Activated T-cell treated with anti-CD3 and anti-CD28 coated beads, Interleukin-2, amount 50 U/mL, for 72 hours (primary cell): Measurements from ENCODE around the gene CEP128. TPM values are rescaled to one million over a fixed set of nuclear protein-coding genes. Genes with fewer than 3 reads are reported as not detected.
A peak's percentile ranks its signal among the peaks of the same experiment; 100 is the strongest.

ENCODE experiments used
- ATAC-seq, 2 donors: fragments of 150-1000 bp; cut with Tn5 transposase; replicated peaks in 1 of 2; 2 replicates each; pipeline ENCODE4 v1.10.0; 2021; ENCODE audit warnings: moderate library complexity in 2 of 2, mild to moderate bottlenecking in 1 of 2
- DNase-seq, 2 donors: peaks; one replicate each; pipeline ENCODE4 v3.0.0; 2021 to 2022; ENCODE audit warnings: mixed read lengths in 1 of 2
- H3K27ac Mint-ChIP-seq: one replicate; pipeline ENCODE4 v1.8.0; 2022; ENCODE audit warnings: mild to moderate bottlenecking, moderate library complexity, mixed read lengths
- H3K27me3 Mint-ChIP-seq: one replicate; pipeline ENCODE4 v1.8.0; 2022; ENCODE audit warnings: low read depth, mixed read lengths
- H3K36me3 Mint-ChIP-seq, 2 donors: one replicate each; pipeline ENCODE4 v1.8.0; 2022; ENCODE audit warnings: mixed read lengths in 2 of 2, mild to moderate bottlenecking in 1 of 2; ENCODE audit not compliant: insufficient read depth in 2 of 2
- H3K4me1 Mint-ChIP-seq: one replicate; pipeline ENCODE4 v1.8.0; 2022; ENCODE audit warnings: low read depth, mixed read lengths
- H3K4me3 Mint-ChIP-seq, 2 donors: one replicate each; pipeline ENCODE4 v1.8.0; 2022; ENCODE audit warnings: mild to moderate bottlenecking in 2 of 2, mixed read lengths in 2 of 2, moderate library complexity in 2 of 2
- H3K9me3 Mint-ChIP-seq, 2 donors: one replicate each; pipeline ENCODE4 v1.8.0; 2022; ENCODE audit warnings: mixed read lengths in 2 of 2
- total RNA-seq, 2 donors: library from RNA; stranded (reverse); gene quantifications; one replicate each; pipeline ENCODE4 v1.2.3, GENCODE V29; 2022

CEP128 gene
- total RNA-seq, 2 donors from 2014 or later = 14.2 to 16.9 TPM

DNA sequence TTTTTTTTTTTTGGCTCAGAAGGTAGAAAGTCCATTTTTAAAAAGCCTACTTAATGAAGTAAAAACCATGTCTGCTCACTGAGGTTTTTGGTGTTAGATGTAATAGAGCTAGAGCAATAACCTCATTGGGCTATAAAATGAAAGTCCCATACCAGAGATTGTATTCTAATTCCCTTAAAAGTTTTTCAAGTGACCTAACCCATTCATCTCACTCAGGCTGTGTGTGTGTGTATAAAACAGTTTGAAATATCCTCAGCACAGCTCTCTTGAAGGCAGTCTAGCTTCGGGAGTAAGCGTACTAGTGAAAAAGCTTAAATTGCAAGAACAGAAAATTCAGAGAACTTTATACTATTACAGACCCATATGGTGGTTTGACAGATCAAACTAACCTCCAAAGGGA is 313.8 kb downstream of the CEP128 start:
- no peak for DNase-seq
- Mint-ChIP-seq H3K4me3 (no peak overlapping the region), H3K27me3 (no peaks in the 10 kb centered on the region), H3K4me1 (no peaks in the 10 kb centered on the region), H3K27ac (no peak overlapping the region), H3K9me3 (peaks cover 3 to 9% of the 10 kb centered on the region in 2 donors), H3K36me3 (peaks cover 1 to 5% of the 10 kb centered on the region in 2 donors)
- no peak for ATAC-seq

GRCh38 chr14:80624581-80624980 is 317.0 kb downstream of the CEP128 start:
- H3K4me1 Mint-ChIP-seq = no peaks in the 10 kb centered on the region
- H3K27ac Mint-ChIP-seq = no peak overlapping the region
- peaks cover 3 to 9% of the 10 kb centered on the region in 2 donors for H3K9me3 Mint-ChIP-seq
- no peaks in the 10 kb centered on the region for H3K27me3 Mint-ChIP-seq
- no peak for ATAC-seq
- H3K4me3 Mint-ChIP-seq = no peak overlapping the region
- DNase-seq = no peak
- H3K36me3 Mint-ChIP-seq = peaks cover 1 to 5% of the 10 kb centered on the region in 2 donors

- Mint-ChIP-seq H3K4me3 (no peak overlapping the region), H3K27me3 (no peaks in the 10 kb centered on the region), H3K27ac (no peak overlapping the region), H3K36me3 (peaks cover 1 to 5% of the 10 kb centered on the region in 2 donors), H3K4me1 (no peaks in the 10 kb centered on the region), H3K9me3 (peaks cover 3 to 7% of the 10 kb centered on the region in 2 donors)
- no peak for ATAC-seq
- no peak for DNase-seq
These were observed 319.8 kb downstream of the CEP128 start for GRCh38 chr14:80621701-80622100.

DNA sequence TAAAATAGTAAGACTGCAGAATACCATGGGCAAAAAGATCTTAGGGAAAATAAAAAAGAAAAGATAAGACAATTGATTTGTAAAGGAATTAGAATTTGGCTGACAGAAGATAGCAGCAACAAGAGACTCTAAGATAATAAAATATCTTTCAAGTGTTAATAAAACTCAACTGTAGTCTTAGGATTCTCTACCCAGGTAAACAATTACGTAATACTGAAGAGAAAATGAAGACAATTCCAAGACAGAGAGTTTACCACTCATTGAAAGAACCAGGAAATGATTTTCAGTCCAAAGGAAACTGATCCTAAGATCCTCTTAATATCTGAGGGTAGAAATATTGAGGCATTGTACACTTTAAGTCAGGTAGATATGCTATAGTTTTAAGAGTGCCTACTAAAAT is 321.1 kb downstream of the CEP128 start:
- no peaks in the 10 kb centered on the region for H3K27me3 Mint-ChIP-seq
- H3K36me3 Mint-ChIP-seq = peaks cover under 1 to 1% of the 10 kb centered on the region in 2 donors
- ATAC-seq (no peak), DNase-seq (no peak)
- peaks cover 3 to 7% of the 10 kb centered on the region in 2 donors for H3K9me3 Mint-ChIP-seq
- no peaks in the 10 kb centered on the region for H3K4me1 Mint-ChIP-seq
- H3K27ac Mint-ChIP-seq = no peak overlapping the region
- H3K4me3 Mint-ChIP-seq = no peak overlapping the region

DNA sequence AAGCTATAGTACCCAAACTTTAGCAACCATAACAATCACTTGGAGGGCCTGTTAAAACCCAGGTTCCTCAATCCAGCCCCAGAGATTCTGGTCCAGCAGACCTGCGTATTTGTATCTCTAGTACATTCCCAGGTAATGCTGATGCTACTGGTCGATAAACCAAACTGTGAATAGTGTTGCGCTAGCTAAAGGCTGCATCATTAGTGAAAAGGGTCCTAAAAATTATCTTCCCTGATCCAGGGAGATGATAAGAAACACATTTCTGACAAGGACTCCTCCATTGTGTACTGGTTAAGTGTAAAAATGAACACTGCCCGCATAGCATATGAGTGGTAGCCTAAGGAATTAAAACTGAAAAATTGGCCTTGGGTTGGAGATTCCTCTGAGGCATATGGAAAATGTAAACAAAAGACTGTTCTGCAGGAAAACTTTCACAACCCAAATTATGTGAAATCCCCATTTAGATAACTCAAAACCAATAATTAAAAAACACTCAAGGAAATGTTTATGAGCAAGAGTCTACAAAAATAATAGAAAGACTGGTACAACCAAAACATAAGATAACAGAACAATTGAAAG is 322.7 kb downstream of the CEP128 start:
- Mint-ChIP-seq H3K4me3 (no peak overlapping the region), H3K9me3 (peaks cover 0 to under 1% of the 10 kb centered on the region in 2 donors), H3K27me3 (no peaks in the 10 kb centered on the region), H3K36me3 (no peaks in the 10 kb centered on the region), H3K27ac (no peak overlapping the region), H3K4me1 (no peaks in the 10 kb centered on the region)
- ATAC-seq = no peak
- no peak for DNase-seq

DNA sequence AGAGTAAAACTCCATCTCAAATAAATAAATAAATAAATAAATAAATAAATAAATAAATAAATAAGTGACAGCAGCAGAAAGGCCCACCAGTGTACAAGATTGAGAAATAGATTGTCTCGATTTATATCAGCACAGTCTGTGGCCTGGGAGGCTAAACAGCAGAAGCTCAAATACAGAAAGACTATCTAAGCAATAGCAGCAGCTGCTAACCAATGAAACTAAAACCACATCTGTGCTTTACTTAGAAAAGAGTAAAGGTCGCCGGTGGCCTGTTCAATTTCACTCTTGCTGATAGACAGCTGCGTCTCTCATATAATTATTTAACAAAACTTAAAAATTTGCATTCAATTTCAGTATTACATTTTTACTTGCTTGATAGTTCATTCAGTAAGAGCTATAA is 325.7 kb downstream of the CEP128 start:
- H3K4me1 Mint-ChIP-seq = no peaks in the 10 kb centered on the region

GRCh38 chr14:80609055-80609454 is 332.5 kb downstream of the CEP128 start:
- ATAC-seq (no peak), DNase-seq (no peak)
- Mint-ChIP-seq H3K9me3 (no peaks in the 10 kb centered on the region), H3K36me3 (no peaks in the 10 kb centered on the region), H3K27ac (no peak overlapping the region), H3K4me1 (no peaks in the 10 kb centered on the region), H3K27me3 (no peaks in the 10 kb centered on the region), H3K4me3 (no peak overlapping the region)

More for the DNA sequence above, 325.7 kb downstream of the CEP128 start:
- ATAC-seq = no peak
- Mint-ChIP-seq H3K9me3 (no peaks in the 10 kb centered on the region), H3K36me3 (no peaks in the 10 kb centered on the region), H3K4me3 (no peak overlapping the region), H3K27ac (no peak overlapping the region), H3K27me3 (no peaks in the 10 kb centered on the region)
- no peak for DNase-seq

GRCh38 chr14:80608563-80608962 is 333.0 kb downstream of the CEP128 start:
- ATAC-seq (no peak), DNase-seq (no peak)
- H3K9me3 Mint-ChIP-seq = no peaks in the 10 kb centered on the region
- H3K27me3 Mint-ChIP-seq = no peaks in the 10 kb centered on the region
- H3K27ac Mint-ChIP-seq = no peak overlapping the region
- H3K36me3 Mint-ChIP-seq = no peaks in the 10 kb centered on the region
- H3K4me1 Mint-ChIP-seq = no peaks in the 10 kb centered on the region
- H3K4me3 Mint-ChIP-seq = no peak overlapping the region

GRCh38 chr14:80607430-80608190 is 333.9 kb downstream of the CEP128 start:
- DNase-seq = no peak
- no peak overlapping the region for H3K4me3 Mint-ChIP-seq
- no peaks in the 10 kb centered on the region for H3K36me3 Mint-ChIP-seq
- ATAC-seq = no peak
- H3K27ac Mint-ChIP-seq = no peak overlapping the region
- no peaks in the 10 kb centered on the region for H3K27me3 Mint-ChIP-seq
- H3K9me3 Mint-ChIP-seq = no peaks in the 10 kb centered on the region
- no peaks in the 10 kb centered on the region for H3K4me1 Mint-ChIP-seq

- no peaks in the 10 kb centered on the region for H3K9me3 Mint-ChIP-seq
- no peaks in the 10 kb centered on the region for H3K36me3 Mint-ChIP-seq
- ATAC-seq (no peak), DNase-seq (no peak)
- no peaks in the 10 kb centered on the region for H3K4me1 Mint-ChIP-seq
- no peak overlapping the region for H3K27ac Mint-ChIP-seq
- H3K4me3 Mint-ChIP-seq = no peak overlapping the region
- no peaks in the 10 kb centered on the region for H3K27me3 Mint-ChIP-seq
These were observed 335.2 kb downstream of the CEP128 start for GRCh38 chr14:80606347-80606772.

- Mint-ChIP-seq H3K9me3 (no peaks in the 10 kb centered on the region), H3K4me1 (no peaks in the 10 kb centered on the region), H3K4me3 (no peak overlapping the region), H3K36me3 (no peaks in the 10 kb centered on the region), H3K27me3 (no peaks in the 10 kb centered on the region), H3K27ac (no peak overlapping the region)
- no peak for DNase-seq
- ATAC-seq = no peak
These were observed 336.0 kb downstream of the CEP128 start for GRCh38 chr14:80605536-80605935.

DNA sequence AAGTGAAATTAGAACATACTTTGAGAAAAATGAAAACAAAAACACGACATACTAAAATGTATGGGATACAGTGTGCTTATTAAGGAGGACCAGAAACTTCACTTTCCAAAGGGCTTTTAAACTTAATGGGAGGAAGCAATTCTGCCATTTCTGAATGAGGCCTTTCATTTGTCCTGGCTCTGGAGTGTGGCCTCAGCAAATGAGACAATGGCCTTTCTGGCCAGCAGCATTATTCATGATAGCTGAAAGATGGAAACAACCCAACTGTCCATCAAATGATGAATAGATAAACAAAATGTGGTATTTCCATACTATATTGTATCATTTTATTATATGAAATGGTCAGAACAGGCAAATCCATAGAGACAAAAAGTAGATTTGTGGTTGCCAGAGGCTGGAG is 338.6 kb downstream of the CEP128 start:
- no peak overlapping the region for H3K4me3 Mint-ChIP-seq
- ATAC-seq = no peak
- H3K36me3 Mint-ChIP-seq = no peaks in the 10 kb centered on the region
- H3K9me3 Mint-ChIP-seq = no peaks in the 10 kb centered on the region
- H3K27ac Mint-ChIP-seq = no peak overlapping the region
- DNase-seq = no peak
- no peaks in the 10 kb centered on the region for H3K27me3 Mint-ChIP-seq
- H3K4me1 Mint-ChIP-seq = no peaks in the 10 kb centered on the region

DNA sequence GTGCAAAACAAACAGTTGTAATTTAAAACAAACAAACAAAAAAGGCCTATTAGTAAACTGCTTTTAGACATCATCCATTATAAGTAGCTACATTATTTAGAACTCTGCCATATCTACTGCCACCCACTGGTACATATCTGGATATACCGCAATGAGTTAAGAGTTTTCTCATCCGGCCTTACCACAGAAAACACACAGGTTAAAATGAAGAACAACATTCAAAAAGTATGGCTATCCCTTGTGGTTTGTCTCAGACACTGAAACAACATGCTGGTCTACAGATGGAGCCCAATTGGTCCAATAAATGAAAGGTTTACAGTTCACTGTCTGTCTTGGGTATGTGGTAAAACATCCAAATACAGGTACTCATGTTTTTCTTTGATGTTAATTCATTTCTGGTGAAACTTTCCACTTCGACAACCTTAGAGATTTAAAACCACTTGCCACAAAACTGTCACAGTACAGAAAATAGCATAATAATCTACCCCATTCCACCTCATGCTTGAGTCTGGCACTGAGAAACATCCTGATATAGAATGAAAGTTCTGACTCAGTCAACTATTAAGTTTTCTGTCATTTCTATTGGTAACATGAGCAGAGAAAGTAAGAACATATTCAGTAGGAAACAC is 354.3 kb downstream of the CEP128 start:
- Mint-ChIP-seq H3K27me3 (peaks cover 11% of the 10 kb centered on the region), H3K9me3 (peaks cover 6 to 9% of the 10 kb centered on the region in 2 donors), H3K27ac (peak overlapping the region; percentile 48), H3K4me3 (peak overlapping the region; percentile 11 to 44), H3K36me3 (peaks cover 0 to 9% of the 10 kb centered on the region in 2 donors), H3K4me1 (peaks cover 25% of the 10 kb centered on the region)
- DNase-seq (peak; percentile 29 to 35), ATAC-seq (peak; percentile 93 to 95)
